K562 (cell line): ENCODE data around the gene WNK1. TPM values are rescaled to one million over a fixed set of nuclear protein-coding genes. Genes with fewer than 3 reads are reported as not detected.

Experiments
- ATAC-seq: fragments of 200-7000 bp; cut with Tn5 transposase; 3 replicates; pipeline ENCODE4 v1.9.1; 2020; ENCODE audit warnings: moderate library complexity
- BruUV-seq: library from RNA; stranded (reverse); fragments of 400-500 nt; replicated peaks from 2 replicates; lab custom pipeline; 2021; lab: Mats Ljungman, UMichigan
- CTCF ChIA-PET: fragments of 300-600 bp; formaldehyde crosslinking; extraction: SDS; loops from one replicate; lab custom pipeline; 2021; ENCODE audit warnings: low intra/inter-chr PET ratio; lab: Yijun Ruan, JAX
- POLR2A ChIA-PET: fragments of 300-600, 350-650 bp; sonication (Branson Sonifier 250); formaldehyde crosslinking; extraction: SDS; loops from one replicate; lab custom pipeline; 2021; ENCODE audit warnings: antibody characterized with exemption, inconsistent platforms; lab: Yijun Ruan, JAX
- DNase-seq, 4 experiments: peaks; one replicate each; pipeline versions ENCODE4 v3.0.0 to v3.0.0-alpha.2; 2011 to 2018; ENCODE audit warnings: low spot score in 3 of 4, mixed read lengths in 3 of 4; ENCODE audit errors: extremely low read depth in 1 of 4
- FAIRE-seq: peaks from 2 replicates; lab custom pipeline; 2011; peaks lifted over from hg19 to GRCh38; lab: Jason Lieb, UNC
- H2AFZ ChIP-seq: 2 replicates; pipeline ENCODE4 v1.6.0; 2011; ENCODE audit warnings: low read depth, low read length, control low read depth, inconsistent platforms
- H3K27ac ChIP-seq: fragments of 200-600 bp; 3 replicates; pipeline ENCODE4 v1.8.0; 2011; ENCODE audit warnings: low read depth, mild to moderate bottlenecking, control low read depth, inconsistent platforms, low read length, moderate library complexity, mixed read lengths; ENCODE audit errors: extremely low read depth
- H3K27me3 ChIP-seq, 2 experiments: fragments of 300-600 bp in 1 of 2; 2 replicates in 1 of 2; 3 replicates in 1 of 2; pipeline versions ENCODE4 v1.6.0 to v1.8.0; 2011; ENCODE audit warnings: inconsistent platforms in 2 of 2, low read length in 2 of 2, mild to moderate bottlenecking in 1 of 2, mixed read lengths in 1 of 2, moderate library complexity in 1 of 2; ENCODE audit not compliant: control insufficient read depth in 2 of 2, insufficient read depth in 2 of 2
- H3K36me3 ChIP-seq: fragments of 300-600 bp; 3 replicates; pipeline ENCODE4 v1.8.0; 2011; ENCODE audit warnings: mild to moderate bottlenecking, low read length, inconsistent platforms; ENCODE audit not compliant: control insufficient read depth, insufficient read depth
- H3K4me1 ChIP-seq, 2 experiments: fragments of 200-600 bp in 1 of 2; replicated peaks in 1 of 2; 2 replicates in 1 of 2; 3 replicates in 1 of 2; pipeline versions ENCODE4 v1.5.1 to v1.8.0; 2011; ENCODE audit warnings: inconsistent platforms in 2 of 2, low read length in 2 of 2, mild to moderate bottlenecking in 1 of 2, mixed read lengths in 1 of 2, moderate library complexity in 1 of 2; ENCODE audit not compliant: control insufficient read depth in 2 of 2, insufficient read depth in 2 of 2
- H3K4me2 ChIP-seq: 2 replicates; pipeline ENCODE4 v1.6.1; 2011; ENCODE audit warnings: low read length, control low read depth, inconsistent platforms, mixed read lengths; ENCODE audit not compliant: insufficient read depth
- H3K4me3 ChIP-seq: fragments of 200-600 bp; sonication (generic), shearing (Covaris generic); 2 replicates; pipeline ENCODE4 v1.5.1; 2016; ENCODE audit warnings: control low read depth, inconsistent platforms
- H3K79me2 ChIP-seq: fragments of 200-600 bp; 3 replicates; pipeline ENCODE4 v1.8.0; 2011; ENCODE audit warnings: low read length, inconsistent platforms; ENCODE audit not compliant: control insufficient read depth, insufficient read depth
- H3K9ac ChIP-seq, 2 experiments: 2 replicates each; pipeline versions ENCODE4 v1.6.0 to v1.6.1; 2011; ENCODE audit warnings: low read depth in 2 of 2, low read length in 2 of 2, control low read depth in 1 of 2, inconsistent platforms in 1 of 2, mild to moderate bottlenecking in 1 of 2, mixed read lengths in 1 of 2; ENCODE audit not compliant: insufficient read depth in 1 of 2
- H3K9me1 ChIP-seq: one replicate; pipeline ENCODE4 v1.6.0; 2011; ENCODE audit warnings: inconsistent platforms, mild to moderate bottlenecking, low read length, moderate library complexity; ENCODE audit not compliant: control insufficient read depth, insufficient read depth
- H3K9me3 ChIP-seq: replicated peaks from 2 replicates; pipeline ENCODE4 v1.5.1; 2011; ENCODE audit warnings: low read depth, low read length, inconsistent platforms; ENCODE audit not compliant: control insufficient read depth, insufficient read depth
- H4K20me1 ChIP-seq: replicated peaks from 2 replicates; pipeline ENCODE4 v1.6.1; 2011; ENCODE audit warnings: low read length, inconsistent platforms, mixed read lengths; ENCODE audit not compliant: control insufficient read depth, insufficient read depth
- CEBPG ChIP-seq, 3 experiments: fragments of 200-800 bp in 1 of 3; sonication (Bioruptor generic) in 1 of 3; sonication (generic) in 1 of 3; formaldehyde crosslinking in 1 of 3; IDR thresholded peaks in 2 of 3; conservative IDR thresholded peaks in 1 of 3; 2 replicates each; pipeline versions ENCODE4 v1.6.1 to v1.8.0; 2016 to 2022; ENCODE audit warnings: missing compliant biosample characterization in 2 of 3, missing genetic modification characterization in 2 of 3, mild to moderate bottlenecking in 1 of 3, missing genetic modification reagents in 1 of 3
- CTCFL ChIP-seq: IDR thresholded peaks from 2 replicates; pipeline ENCODE4 v1.6.1; 2011; ENCODE audit warnings: borderline replicate concordance, low read depth, mild to moderate bottlenecking, moderate library complexity, low read length; ENCODE audit not compliant: insufficient read depth, poor library complexity, severe bottlenecking
- GTF2F1 ChIP-seq: IDR thresholded peaks from 2 replicates; pipeline ENCODE4 v1.6.1; 2011; ENCODE audit warnings: low read depth, low read length, improper control_type of control experiment
- IRF1 ChIP-seq: sonication (generic); formaldehyde crosslinking; IDR thresholded peaks from 2 replicates; pipeline ENCODE4 v1.8.0; 2022; ENCODE audit warnings: missing genetic modification reagents, mild to moderate bottlenecking, borderline replicate concordance
- MYNN ChIP-seq, 2 experiments: sonication (generic); formaldehyde crosslinking in 1 of 2; IDR thresholded peaks; 2 replicates each; pipeline versions ENCODE4 v1.5.0 to v1.6.1; 2016 to 2020; ENCODE audit warnings: antibody characterized with exemption in 1 of 2, missing genetic modification reagents in 1 of 2
- OTX1 ChIP-seq: fragments of 450-650 bp; formaldehyde crosslinking; IDR thresholded peaks from 2 replicates; pipeline ENCODE4 v1.4.0; 2022; ENCODE audit warnings: mild to moderate bottlenecking
- RBM39 ChIP-seq: fragments of 200-400 bp; formaldehyde crosslinking; optimal IDR thresholded peaks from 2 replicates; pipeline ENCODE3; 2018; ENCODE audit warnings: low read depth, low read length
- in situ Hi-C: fragments of 300-500 bp; cut with MboI; formaldehyde crosslinking; loops from 4 replicates; pipeline ENCODE4 v1.15.0; 2018; ENCODE audit warnings: inconsistent platforms, mixed read lengths
- intact Hi-C: fragments of 100-400 bp; cut with micrococcal nuclease; formaldehyde crosslinking; loops from 2 replicates; pipeline ENCODE4 v1.14.2; 2022
- polyA plus RNA-seq, 8 experiments: library from polyadenylated mRNA; depleted of rRNA in 4 of 8; stranded (reverse) in 5 of 8; unstranded in 3 of 8; fragments of >200 nt; fragmentation: Nextera tagmentation in 2 of 8; fragmentation: Illumina TruSeq in 1 of 8; extraction: Ambion mirVana in 2 of 8; extraction: Trizol in 1 of 8; gene quantifications; 2 replicates each; pipeline versions ENCODE4 v1.2.1 to v1.2.3, GENCODE V29; 2011 to 2014; ENCODE audit warnings: inconsistent platforms in 1 of 8, missing spikeins in 1 of 8
- total RNA-seq, 7 experiments: library from RNA; depleted of rRNA in 6 of 7; stranded (reverse); fragments of >200 nt in 6 of 7; fragmentation: Illumina TruSeq in 2 of 7; extraction: Trizol in 2 of 7; gene quantifications; 2 replicates each; pipeline versions ENCODE4 v1.2.1 to v1.2.3, GENCODE V29; 2011 to 2021; ENCODE audit warnings: low replicate concordance in 1 of 7

Gene WNK1
- total and polyA plus RNA-seq, 9 of the 15 experiments (the other 6 are each of a cell fraction or from before 2014, with no cell fraction given) = 4.3 to 73.9 (median 31.0) TPM

- TF ChIP-seq IRF1 (CRISPR knock-in tag) = no peak
Measured at GRCh38 chr12:851913-852312, 99.5 kb downstream of the WNK1 start (continued).

- Histone ChIP-seq H3K4me2 (no peak overlapping the region), H3K27ac (no peak overlapping the region), H3K4me1 (no peaks in the 10 kb centered on the region), H3K4me3 (no peak overlapping the region), H3K36me3 (peaks cover 15% of the 10 kb centered on the region; the same call in 2 of the 3 replicates), H3K9ac (no peak overlapping the region), H3K27me3 (no peaks in the 10 kb centered on the region), H2AFZ (no peak overlapping the region), H3K79me2 (peaks cover 48% of the 10 kb centered on the region), H3K9me3 (no peaks in the 10 kb centered on the region), H4K20me1 (no peaks in the 10 kb centered on the region), H3K9me1 (no peaks in the 10 kb centered on the region)
- intact Hi-C loops = no loop called here
- ChIA-PET CTCF (no interaction called here), POLR2A (interaction anchor here (0.6 to 1.6 kb wide), 3 partner anchors 10 to 203 kb away, joined by 3 to 5 read pairs (median 4); no protein-coding TSS in a partner anchor)
- TF ChIP-seq RBM39 (no peak), MYNN (IDR thresholded peaks at IDR 0.05) (no peak), MYNN (CRISPR knock-in tag; IDR thresholded peaks at IDR 0.05) (no peak), CTCFL (no peak), GTF2F1 (no peak), CEBPG (CRISPR knock-in tag; IDR thresholded peaks at IDR 0.05) (no peak), CEBPG (tag; conservative IDR thresholded peaks at IDR 0.05 in 1 of 2, IDR thresholded peaks at IDR 0.05 in 1 of 2) (no peak), OTX1 (CRISPR knock-in tag) (no peak)
- DNase-seq (no peak), FAIRE-seq (no peak), ATAC-seq (no peak)
- in situ Hi-C loops = no loop called here
- BruUV-seq = no TSS peak
Measured at GRCh38 chr12:852864-853263, 100.5 kb downstream of the WNK1 start.
